Hematopoietic multipotent progenitor cell treated with erythropoietin and hydrocortisone succinate and interleukin-3 and kit ligand, for 4 days (in vitro differentiated cells): ENCODE results near the gene ATP5F1D.
"Not testable (repeated sequence)": the region's sequence is repeated elsewhere in the genome, so short reads cannot be mapped to it uniquely, and the experiment has no call there.

ENCODE experiments used
- DNase-seq: peaks from one replicate; pipeline ENCODE4 v3.0.0-alpha.2; 2015

The ATP5F1D gene

GRCh38 chr19:1241417-1242095 lies at the start of gene ATP5F1D:
ATP5F1D (plus strand) TSS chr19:1241751; CDS start chr19:1241851, 100 bp downstream.
- peak; percentile 99 for DNase-seq

GRCh38 chr19:1199531-1199930 lies 42.0 kb upstream of the ATP5F1D start:
- DNase-seq: no peak

GRCh38 chr19:1200614-1201013 lies 40.9 kb upstream of the ATP5F1D start:
- DNase-seq: not testable (repeated sequence)

GRCh38 chr19:1205114-1206099 lies 36.1 kb upstream of the ATP5F1D start, which contains the start of gene STK11:
STK11 (plus strand) TSS chr19:1205778; CDS start chr19:1206914, 1,136 bp downstream.
- DNase-seq: peak; percentile 99

- DNase-seq: no peak
These were observed 35.2 kb upstream of the ATP5F1D start for GRCh38 chr19:1206150-1206863.

GRCh38 chr19:1206864-1207450 lies 34.6 kb upstream of the ATP5F1D start:
- DNase-seq: no peak

- peak; percentile 53 for DNase-seq
These were observed 32.7 kb upstream of the ATP5F1D start for GRCh38 chr19:1208830-1209229.

- DNase-seq: no peak
These were observed 31.4 kb upstream of the ATP5F1D start for GRCh38 chr19:1210227-1210538.

- DNase-seq: no peak
These were observed 29.9 kb upstream of the ATP5F1D start for GRCh38 chr19:1211494-1212234.

- DNase-seq: peak; percentile 91
These were observed 27.9 kb upstream of the ATP5F1D start for GRCh38 chr19:1213391-1214286.

- no peak for DNase-seq
These were observed 27.2 kb upstream of the ATP5F1D start for GRCh38 chr19:1214299-1214861.

GRCh38 chr19:1214862-1215731 lies 26.5 kb upstream of the ATP5F1D start:
- no peak for DNase-seq

- DNase-seq: no peak
These were observed 24.8 kb upstream of the ATP5F1D start for GRCh38 chr19:1216756-1217155.

- DNase-seq: peak; percentile 68
These were observed 24.2 kb upstream of the ATP5F1D start for GRCh38 chr19:1217366-1217765.

- DNase-seq: no peak
These were observed 22.6 kb upstream of the ATP5F1D start for GRCh38 chr19:1218751-1219567.

GRCh38 chr19:1219786-1220476 lies 21.6 kb upstream of the ATP5F1D start:
- no peak for DNase-seq

- DNase-seq: no peak
These were observed 21.0 kb upstream of the ATP5F1D start for GRCh38 chr19:1220477-1220930.
